ENCODE measurements around the gene GPS2. TPM values are rescaled to one million over a fixed set of nuclear protein-coding genes. Genes with fewer than 3 reads are reported as not detected.

GPS2 gene
- polyA plus RNA-seq, 4 donors = 73.8 to 104 (median 90.1) TPM

GRCh38 chr17:7321466-7321865, 6.3 kb upstream of the GPS2 start:
- DNase-seq (ENCODE audit: low read depth in 4 of 4, low spot score in 3 of 4) = no peak

GRCh38 chr17:7318121-7318860, 3.1 kb upstream of the GPS2 start:
- DNase-seq (ENCODE audit: low read depth in 4 of 4, low spot score in 3 of 4) = no peak

- no peak for DNase-seq (ENCODE audit: low read depth in 4 of 4, low spot score in 3 of 4)
Measured at GRCh38 chr17:7317161-7317803, 2.1 kb upstream of the GPS2 start.

- DNase-seq (ENCODE audit: low read depth in 4 of 4, low spot score in 3 of 4) = no peak
Measured at GRCh38 chr17:7315570-7316235, 543 bp upstream of the GPS2 start.

- no peak for DNase-seq (ENCODE audit: low read depth in 4 of 4, low spot score in 3 of 4)
Measured at GRCh38 chr17:7313890-7314718, 1.1 kb downstream of the GPS2 start.

- DNase-seq (ENCODE audit: low read depth in 4 of 4, low spot score in 3 of 4) = no peak
Measured at GRCh38 chr17:7313088-7313889, 1.9 kb downstream of the GPS2 start.

GRCh38 chr17:7312432-7313087, 2.6 kb downstream of the GPS2 start:
- no peak for DNase-seq (ENCODE audit: low read depth in 4 of 4, low spot score in 3 of 4)

- DNase-seq (ENCODE audit: low read depth in 4 of 4, low spot score in 3 of 4) = no peak
Measured at GRCh38 chr17:7311110-7311705, 4.0 kb downstream of the GPS2 start.

GRCh38 chr17:7309628-7310027, 5.5 kb downstream of the GPS2 start:
- no peak for DNase-seq (ENCODE audit: low read depth in 4 of 4, low spot score in 3 of 4)

- DNase-seq (ENCODE audit: low read depth in 4 of 4, low spot score in 3 of 4) = no peak
Measured at GRCh38 chr17:7308625-7309433, 6.3 kb downstream of the GPS2 start.

- DNase-seq (ENCODE audit: low read depth in 4 of 4, low spot score in 3 of 4) = no peak
Measured at GRCh38 chr17:7307686-7308624, 7.2 kb downstream of the GPS2 start.

- peak; percentile 100 for DNase-seq (ENCODE audit: low read depth in 4 of 4, low spot score in 3 of 4)
Measured at GRCh38 chr17:7306911-7307685, 8.1 kb downstream of the GPS2 start, which contains the start of gene EIF5A. TSS of gene EIF5A (plus strand) at chr17:7307628. CDS start at chr17:7309636, 2,008 bp downstream.

GRCh38 chr17:7304179-7304578, 11.0 kb downstream of the GPS2 start:
- no peak for DNase-seq (ENCODE audit: low read depth in 4 of 4, low spot score in 3 of 4)

GRCh38 chr17:7296189-7296861, 18.8 kb downstream of the GPS2 start:
- DNase-seq (ENCODE audit: low read depth in 4 of 4, low spot score in 3 of 4) = peak in 1 of 4 donors; percentile 48

GRCh38 chr17:7295230-7296180, 19.7 kb downstream of the GPS2 start:
- DNase-seq (ENCODE audit: low read depth in 4 of 4, low spot score in 3 of 4) = no peak

Measured in left renal pelvis (tissue), 4 donors.